Common myeloid progenitor, CD34-positive (primary cell): Measurements from ENCODE around the gene HOXB3.

ENCODE experiments used
- CTCF ChIA-PET: fragments of 350-600 bp; sonication (Branson Sonifier 250); formaldehyde crosslinking; loops from one replicate; lab custom pipeline; 2021; ENCODE audit warnings: antibody characterized with exemption; lab: Charles Lee
- POLR2A ChIA-PET: fragments of 350-600 bp; sonication (Branson Sonifier 250); formaldehyde crosslinking; loops from one replicate; lab custom pipeline; 2021; ENCODE audit warnings: antibody characterized with exemption; lab: Charles Lee
- DNase-seq, 3 donors: peaks; one replicate each; pipeline versions ENCODE4 v3.0.0 to v3.0.0-alpha.2; 2013
- H3K27ac ChIP-seq, 2 experiments: 1 replicate in 1 of 2; 2 replicates in 1 of 2; pipeline ENCODE4 v1.7.0; 2013; ENCODE audit warnings: inconsistent platforms in 2 of 2, low read length in 2 of 2, mild to moderate bottlenecking in 2 of 2, low read depth in 1 of 2, moderate library complexity in 1 of 2; ENCODE audit not compliant: severe bottlenecking in 2 of 2, insufficient read depth in 1 of 2, poor library complexity in 1 of 2
- H3K27me3 ChIP-seq, 5 experiments: replicated peaks in 2 of 5; 1 replicate in 3 of 5; 2 replicates in 2 of 5; pipeline versions ENCODE4 v1.6.1 to v1.7.0; 2013; ENCODE audit warnings: low read length in 4 of 5, mild to moderate bottlenecking in 2 of 5, moderate library complexity in 2 of 5, inconsistent platforms in 1 of 5; ENCODE audit not compliant: insufficient read depth in 5 of 5, control insufficient read depth in 4 of 5
- H3K36me3 ChIP-seq, 4 experiments: 1 replicate in 2 of 4; 2 replicates in 2 of 4; pipeline versions ENCODE4 v1.6.1 to v1.7.0; 2013; ENCODE audit warnings: low read length in 3 of 4, control low read depth in 1 of 4, mild to moderate bottlenecking in 1 of 4; ENCODE audit not compliant: control insufficient read depth in 4 of 4, insufficient read depth in 4 of 4
- H3K4me1 ChIP-seq, 4 experiments: 1 replicate in 3 of 4; 2 replicates in 1 of 4; pipeline versions ENCODE4 v1.6.1 to v1.7.1; 2013; ENCODE audit warnings: low read length in 3 of 4, mild to moderate bottlenecking in 3 of 4, control low read depth in 1 of 4, inconsistent platforms in 1 of 4, moderate library complexity in 1 of 4; ENCODE audit not compliant: control insufficient read depth in 4 of 4, insufficient read depth in 4 of 4; ENCODE audit errors: control extremely low read depth in 1 of 4
- H3K4me3 ChIP-seq, 7 experiments: 1 replicate in 4 of 7; 2 replicates in 3 of 7; pipeline versions ENCODE4 v1.5.1 to v1.7.0; 2013; ENCODE audit warnings: mild to moderate bottlenecking in 7 of 7, low read length in 6 of 7, moderate library complexity in 6 of 7, inconsistent platforms in 2 of 7, low read depth in 2 of 7, control low read depth in 1 of 7; ENCODE audit not compliant: insufficient read depth in 4 of 7, control insufficient read depth in 1 of 7; ENCODE audit errors: extremely low read depth in 1 of 7
- H3K9me3 ChIP-seq, 5 experiments: 1 replicate in 4 of 5; 2 replicates in 1 of 5; pipeline versions ENCODE4 v1.6.1 to v1.7.1; 2013; ENCODE audit warnings: low read length in 4 of 5, mild to moderate bottlenecking in 2 of 5, inconsistent platforms in 1 of 5, low read depth in 1 of 5, moderate library complexity in 1 of 5; ENCODE audit not compliant: control insufficient read depth in 4 of 5, insufficient read depth in 2 of 5; ENCODE audit errors: control extremely low read depth in 1 of 5
- WGBS: methylation state at CpG from one replicate; pipeline ENCODE4 v1.1.5; 2013; ENCODE audit not compliant: insufficient coverage; 5-methylcytosine and 5-hydroxymethylcytosine counted together

Gene HOXB3

GRCh38 chr17:48615047-48615962, 25.3 kb upstream of the HOXB3 start, which contains the start of gene HOXB8:
HOXB8 (minus strand) TSS chr17:48615292; CDS start chr17:48614704, 588 bp downstream.
- Histone ChIP-seq H3K4me1 (peaks cover 0 to 63% (median 55%) of the 10 kb centered on the region in 4 experiments), H3K4me3 (peak within 1 kb of the TSS in 4 of 7 experiments; percentile 32 to 63 (median 56)), H3K27me3 (peaks cover 14 to 99% (median 49%) of the 10 kb centered on the region in 5 experiments), H3K9me3 (no peaks in the 10 kb centered on the region), H3K36me3 (no peaks in the 10 kb centered on the region), H3K27ac (no peak within 1 kb of the TSS)
- CTCF ChIA-PET = interaction anchor here (0.9 to 2.8 kb wide), 10 partner anchors 8 to 534 kb away, joined by 3 to 11 read pairs (median 3); partner anchors contain the start of gene HOXB9
- no peak for DNase-seq
- POLR2A ChIA-PET = interaction anchor here (0.6 kb wide), 1 partner anchor 584 kb away, joined by 4 read pairs; no protein-coding TSS in a partner anchor
- WGBS = 25% methylated on average over 6 of the region's 41 CpGs

- Histone ChIP-seq H3K27me3 (peaks cover 14 to 99% (median 57%) of the 10 kb centered on the region in 5 experiments), H3K4me1 (peaks cover 0 to 63% (median 57%) of the 10 kb centered on the region in 4 experiments), H3K4me3 (peak overlapping the region in 5 of 7 experiments; percentile 6 to 63 (median 51)), H3K36me3 (no peaks in the 10 kb centered on the region), H3K27ac (no peak overlapping the region), H3K9me3 (no peaks in the 10 kb centered on the region)
- peak in 2 of 3 donors; percentile 62 to 67 for DNase-seq
- 1% methylated on average over 47 of the region's 55 CpGs for WGBS
- POLR2A ChIA-PET = interaction anchor here (1.1 kb wide), 1 partner anchor 18 kb away, joined by 3 read pairs; no protein-coding TSS in a partner anchor
- CTCF ChIA-PET = interaction anchor here (0.9 to 2.8 kb wide), 6 partner anchors 7 to 171 kb away, joined by 3 to 11 read pairs (median 8); partner anchors contain the start of genes HOXB5 and HOXB9
These were observed 24.0 kb upstream of the HOXB3 start for GRCh38 chr17:48613862-48614694.

- Histone ChIP-seq H3K4me3 (peak overlapping the region; percentile 21 to 85 (median 54)), H3K4me1 (peaks cover 0 to 55% (median 49%) of the 10 kb centered on the region in 4 experiments), H3K36me3 (no peaks in the 10 kb centered on the region), H3K27me3 (peaks cover 18 to 98% (median 61%) of the 10 kb centered on the region in 5 experiments), H3K27ac (no peak overlapping the region), H3K9me3 (no peaks in the 10 kb centered on the region)
- 0% methylated on average over 38 of the region's 67 CpGs for WGBS
- peak in 2 of 3 donors; percentile 65 to 75 for DNase-seq
- CTCF ChIA-PET = interaction anchor here (0.6 to 1.4 kb wide), 7 partner anchors 12 to 569 kb away, joined by 3 to 9 read pairs (median 4); no protein-coding TSS in a partner anchor
- POLR2A ChIA-PET = no interaction called here
These were observed 23.0 kb upstream of the HOXB3 start for GRCh38 chr17:48612854-48613691.

GRCh38 chr17:48612456-48612853, 22.4 kb upstream of the HOXB3 start:
- Histone ChIP-seq H3K27me3 (peaks cover 14 to 98% (median 55%) of the 10 kb centered on the region in 5 experiments), H3K27ac (no peak overlapping the region), H3K4me1 (peaks cover 0 to 49% (median 45%) of the 10 kb centered on the region in 4 experiments), H3K4me3 (peak overlapping the region in 6 of 7 experiments; percentile 8 to 85 (median 58)), H3K9me3 (no peaks in the 10 kb centered on the region), H3K36me3 (no peaks in the 10 kb centered on the region)
- ChIA-PET CTCF (interaction anchor here (0.9 to 1.4 kb wide), 5 partner anchors 13 to 170 kb away, joined by 4 to 9 read pairs (median 4); no protein-coding TSS in a partner anchor), POLR2A (no interaction called here)
- peak in 2 of 3 donors; percentile 69 to 78 for DNase-seq
- WGBS = 0% methylated on average over 11 of the region's 15 CpGs

- DNase-seq = no peak
- 1% methylated on average over 21 of the region's 36 CpGs for WGBS
- ChIA-PET CTCF (interaction anchor here (1.4 kb wide), 1 partner anchor 77 kb away, joined by 4 read pairs; no protein-coding TSS in a partner anchor), POLR2A (no interaction called here)
- Histone ChIP-seq H3K36me3 (no peaks in the 10 kb centered on the region), H3K27ac (no peak overlapping the region), H3K9me3 (no peaks in the 10 kb centered on the region), H3K27me3 (peaks cover 14 to 98% (median 54%) of the 10 kb centered on the region in 5 experiments), H3K4me1 (peaks cover 0 to 48% (median 45%) of the 10 kb centered on the region in 4 experiments), H3K4me3 (peak overlapping the region in 6 of 7 experiments; percentile 27 to 85 (median 68))
These were observed 21.8 kb upstream of the HOXB3 start for GRCh38 chr17:48611681-48612455.
